ENCODE measurements around the gene AGK. TPM values are rescaled to one million over a fixed set of nuclear protein-coding genes. Genes with fewer than 3 reads are reported as not detected.

Gene AGK
- total and polyA plus RNA-seq, 2 of the 8 experiments (the other 6 are each of a cell fraction or from before 2014, with no cell fraction given), result 25.8 to 34.0 TPM

GRCh38 chr7:141679014-141679413 lies 127.8 kb downstream of the AGK start:
- Histone ChIP-seq H3K27ac (ENCODE audit: low read depth, low read length) (no peak overlapping the region), H2AK5ac (ENCODE audit: low read depth, low read length) (no peak overlapping the region), H3K23me2 (ENCODE audit: low read depth, low read length) (no peaks in the 10 kb centered on the region), H4K8ac (ENCODE audit: extremely low read depth, insufficient read depth, low read length) (no peak overlapping the region), H3K79me1 (ENCODE audit: low read depth, low read length) (no peaks in the 10 kb centered on the region), H2BK12ac (ENCODE audit: low read depth, low read length) (no peak overlapping the region), H3K18ac (ENCODE audit: extremely low read depth, low read length) (no peak overlapping the region), H2BK20ac (ENCODE audit: low read length) (no peak overlapping the region), H2BK15ac (ENCODE audit: low read length) (no peak overlapping the region), H3K4me1 (replicated peaks in 1 of 4; ENCODE audit: control insufficient read depth in 3 of 4, insufficient read depth in 4 of 4, low read length in 3 of 4) (no peaks in the 10 kb centered on the region; a peak in 1 of 7 replicates), H3K14ac (ENCODE audit: insufficient read length) (no peak overlapping the region), H3K27me3 (replicated peaks in 1 of 4; ENCODE audit: control insufficient read depth in 3 of 4, extremely low read depth in 1 of 4, insufficient read depth in 3 of 4, low read length in 3 of 4) (no peaks in the 10 kb centered on the region), H3K9ac (replicated peaks in 1 of 4; ENCODE audit: extremely low read depth in 1 of 4, low read depth in 3 of 4, low read length in 3 of 4) (no peak overlapping the region), H3K56ac (replicated peaks; ENCODE audit: insufficient read length, low read depth, low read length) (no peak overlapping the region), H3K4me3 (ENCODE audit: extremely low read depth in 1 of 4, insufficient read depth in 2 of 4, low read depth in 3 of 4, low read length in 4 of 4) (no peak overlapping the region), H3K79me2 (ENCODE audit: control insufficient read depth in 1 of 2, insufficient read depth in 2 of 2, low read length in 2 of 2) (no peaks in the 10 kb centered on the region), H4K5ac (ENCODE audit: insufficient read length, low read depth, low read length) (no peak overlapping the region), H2BK120ac (replicated peaks; ENCODE audit: low read depth, low read length) (no peak overlapping the region), H3K4me2 (ENCODE audit: insufficient read depth in 1 of 2, low read depth in 2 of 2, low read length in 2 of 2) (no peak overlapping the region), H3K36me3 (ENCODE audit: control insufficient read depth in 2 of 4, insufficient read depth in 4 of 4, low read length in 3 of 4) (peaks cover 0 to 4% (median 0%) of the 10 kb centered on the region in 4 experiments; a peak in 4 of 8 replicates), H3K4ac (replicated peaks; ENCODE audit: insufficient read length, low read depth, low read length) (no peak overlapping the region), H4K91ac (replicated peaks; ENCODE audit: insufficient read length, low read length) (no peak overlapping the region), H3K23ac (ENCODE audit: insufficient read length) (no peak overlapping the region), H2BK5ac (ENCODE audit: low read depth, low read length) (no peak overlapping the region), H4K20me1 (replicated peaks in 1 of 2; ENCODE audit: control insufficient read depth in 1 of 2, insufficient read depth in 2 of 2, low read length in 2 of 2) (peaks cover 0 to 2% of the 10 kb centered on the region in 2 experiments), H2AFZ (ENCODE audit: low read length) (no peak overlapping the region), H3K9me3 (ENCODE audit: insufficient read depth in 2 of 2, low read depth in 1 of 2, low read length in 1 of 2) (no peaks in the 10 kb centered on the region)
- POLR2A ChIA-PET (ENCODE audit: partially characterized antibody), result interaction anchor here (0.8 to 1.9 kb wide), 2 partner anchors 19 to 64 kb away, joined by 4 to 5 read pairs; no protein-coding TSS in a partner anchor
- FAIRE-seq (no peak), DNase-seq (ENCODE audit: low read depth in 1 of 2, low spot score in 2 of 2) (no peak)
- CTCF ChIA-PET (ENCODE audit: partially characterized antibody), result interaction anchor here (3.0 kb wide), 1 partner anchor 25 kb away, joined by 10 read pairs; no protein-coding TSS in a partner anchor
- TF ChIP-seq HDAC2 (IDR thresholded peaks at IDR 0.05; ENCODE audit: borderline replicate concordance in 1 of 2, low read depth in 2 of 2, low read length in 2 of 2) (no peak), HDAC6 (IDR thresholded peaks at IDR 0.05; ENCODE audit: low read depth, low read length) (no peak), ATF2 (IDR thresholded peaks at IDR 0.05; ENCODE audit: low read length) (no peak), EGR1 (IDR thresholded peaks at IDR 0.05; ENCODE audit: borderline replicate concordance, low read depth, low read length) (no peak), POLR2AphosphoS5 (IDR thresholded peaks at IDR 0.05; ENCODE audit: low read depth, low read length) (no peak), USF2 (IDR thresholded peaks at IDR 0.05; ENCODE audit: low read length) (no peak), CTBP2 (IDR thresholded peaks at IDR 0.05; ENCODE audit: borderline replicate concordance, insufficient read depth, insufficient read length, low read length) (no peak), POU5F1 (IDR thresholded peaks at IDR 0.05; ENCODE audit: low read depth, low read length) (no peak), SIRT6 (IDR thresholded peaks at IDR 0.05; ENCODE audit: low read length) (no peak), SRF (IDR thresholded peaks at IDR 0.05; ENCODE audit: low read depth, low read length) (no peak), EP300 (IDR thresholded peaks at IDR 0.05; ENCODE audit: borderline replicate concordance in 1 of 2, low read depth in 2 of 2, low read length in 2 of 2) (no peak), SP2 (IDR thresholded peaks at IDR 0.05; ENCODE audit: low read length) (no peak)
